HG02588 (cell line): ENCODE data around the gene KATNIP.
A peak's percentile ranks its signal among the peaks of the same experiment; 100 is the strongest.
"Not testable (repeated sequence)": the region's sequence is repeated elsewhere in the genome, so short reads cannot be mapped to it uniquely, and the experiment has no call there.

Experiments used
- ATAC-seq: cut with Tn5 transposase; IDR thresholded peaks from one replicate; pipeline ENCODE4 v1.9.1; 2021; ENCODE audit warnings: mild to moderate bottlenecking, moderate library complexity; ENCODE audit not compliant: unreplicated experiment

The KATNIP gene

DNA sequence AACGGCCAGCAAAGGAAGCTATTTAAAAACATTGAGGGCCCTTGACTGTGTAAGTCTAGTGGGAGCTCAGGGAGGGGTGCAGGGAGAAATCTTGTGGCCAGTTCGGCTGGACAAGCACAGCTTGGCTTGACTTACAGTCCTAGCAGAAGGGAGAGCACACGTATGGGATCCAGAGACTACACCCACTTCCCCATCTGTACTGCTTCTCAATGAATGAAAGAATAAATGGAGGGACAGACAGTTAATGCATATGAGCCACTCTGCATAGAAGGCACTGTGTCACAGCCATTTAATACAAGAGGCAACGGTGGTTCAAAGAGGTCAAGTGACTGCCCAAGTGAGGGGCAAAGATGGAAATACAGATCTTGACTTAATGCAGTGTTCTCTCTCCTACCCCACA, 15.7 kb upstream of the KATNIP start:
- ATAC-seq: no peak

GRCh38 chr16:27538528-27538927, 11.4 kb upstream of the KATNIP start:
- ATAC-seq: no peak

DNA sequence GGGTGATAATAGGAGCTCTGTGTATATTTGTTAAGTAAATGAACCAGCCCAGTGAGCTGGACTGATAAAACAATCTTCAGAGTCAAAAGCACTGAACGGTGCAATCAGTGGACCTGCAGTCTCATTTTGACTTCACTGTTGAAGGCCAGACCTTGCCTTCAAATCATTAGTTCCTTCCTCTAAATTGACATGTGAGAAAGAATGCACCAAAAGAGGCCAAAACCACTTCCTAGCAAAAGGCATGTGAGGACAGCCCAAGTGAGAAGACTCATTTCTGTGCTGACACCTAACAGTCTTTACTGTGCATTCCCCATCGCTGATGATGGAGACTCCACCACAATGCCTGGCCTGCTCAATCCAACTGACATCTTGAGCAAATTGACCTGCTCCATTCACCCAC, 10.8 kb upstream of the KATNIP start:
- no peak for ATAC-seq

DNA sequence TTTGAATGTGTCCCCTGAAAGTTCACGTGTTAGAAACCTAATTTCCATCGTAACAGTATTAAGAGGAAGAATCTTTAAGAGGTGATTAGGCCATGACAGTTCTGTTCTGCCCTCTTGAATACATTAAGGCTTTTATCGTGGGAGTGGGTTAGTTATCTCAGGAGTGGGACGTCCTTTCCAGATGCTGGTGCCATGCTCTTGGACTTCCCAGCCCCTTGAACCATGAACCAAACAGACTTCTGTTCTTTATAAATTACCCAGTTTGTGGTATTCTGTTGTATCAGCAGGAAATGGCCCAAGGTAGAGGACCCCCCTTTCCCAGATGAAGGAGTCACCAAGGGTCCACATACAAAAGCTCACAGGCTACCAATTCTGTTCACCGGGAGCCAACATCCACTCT, 10.3 kb upstream of the KATNIP start:
- no peak for ATAC-seq

- ATAC-seq: no peak
Observed at GRCh38 chr16:27543801-27544200, 6.1 kb upstream of the KATNIP start.

DNA sequence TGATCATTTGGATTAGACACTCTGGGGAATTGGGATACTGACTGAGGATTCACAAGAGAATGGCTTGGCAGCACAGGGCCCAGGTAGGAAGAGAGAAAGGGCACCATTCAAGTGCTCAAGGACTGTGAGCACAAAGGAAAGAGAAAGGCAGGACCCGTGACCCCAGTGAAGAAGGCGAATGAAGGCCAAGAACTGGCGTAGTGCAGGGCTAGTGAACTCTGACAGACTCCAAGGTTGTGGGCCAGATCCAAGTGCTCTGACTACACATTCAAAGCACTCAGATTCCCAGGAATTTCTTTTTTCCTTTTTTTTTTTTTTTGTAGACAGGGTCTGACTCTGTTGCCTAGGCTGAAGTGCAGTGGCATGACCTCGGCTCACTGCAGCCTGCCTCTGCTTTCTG, 5.3 kb upstream of the KATNIP start:
- no peak for ATAC-seq

DNA sequence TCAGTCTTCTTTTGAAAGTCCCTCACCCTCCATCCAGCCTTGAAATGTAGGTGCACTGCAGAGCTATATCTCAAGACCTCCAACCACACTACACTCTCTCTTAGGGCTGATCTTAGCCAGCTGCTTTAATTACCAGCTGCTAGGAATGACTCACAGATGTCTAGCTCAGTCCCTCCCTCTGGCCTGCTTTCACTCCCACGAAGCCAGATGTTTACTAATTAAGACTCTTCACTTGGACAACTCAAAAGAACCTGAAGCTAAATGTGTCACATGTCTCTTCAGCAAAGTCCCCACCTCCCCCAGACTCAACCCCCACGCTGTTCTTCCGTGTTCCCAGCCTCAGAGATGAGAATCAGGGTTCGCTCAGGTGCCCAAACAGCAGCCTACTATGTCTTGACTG, 2.8 kb upstream of the KATNIP start:
- ATAC-seq: no peak

DNA sequence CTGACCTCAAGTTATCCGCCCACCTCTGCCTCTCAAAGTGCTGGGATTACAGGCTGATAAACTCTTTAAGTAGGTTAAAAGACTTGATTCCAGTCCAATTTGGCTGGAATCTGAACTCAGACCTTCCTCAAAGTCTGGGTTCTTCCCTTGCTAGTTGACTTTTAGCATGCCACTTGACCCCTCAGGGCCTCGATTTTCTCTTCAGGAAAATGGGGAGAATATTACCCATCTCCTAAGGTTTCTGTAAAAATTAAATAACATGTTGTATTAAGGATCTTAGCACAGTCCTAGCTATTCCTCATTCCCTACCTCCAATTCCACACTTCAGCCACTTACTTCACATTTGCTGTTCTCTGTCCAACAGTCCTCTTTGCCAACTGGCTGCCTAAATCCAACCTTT, 2.1 kb upstream of the KATNIP start:
- no peak for ATAC-seq

DNA sequence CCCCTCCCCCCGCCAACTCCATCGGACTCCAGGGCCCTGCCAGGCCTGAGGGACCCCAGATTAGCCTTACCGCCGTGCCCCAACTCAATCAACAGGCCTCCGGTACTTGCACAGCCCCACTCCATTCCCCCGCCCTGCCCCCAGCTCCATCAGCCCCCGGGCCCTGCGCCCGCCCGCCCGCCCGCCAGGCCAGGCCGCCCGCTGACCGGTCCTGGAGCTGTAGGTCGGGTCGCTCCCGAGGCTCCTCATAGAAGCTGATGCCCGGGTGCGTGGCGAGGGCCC, 539 bp upstream of the KATNIP start:
- peak; percentile 21 for ATAC-seq

DNA sequence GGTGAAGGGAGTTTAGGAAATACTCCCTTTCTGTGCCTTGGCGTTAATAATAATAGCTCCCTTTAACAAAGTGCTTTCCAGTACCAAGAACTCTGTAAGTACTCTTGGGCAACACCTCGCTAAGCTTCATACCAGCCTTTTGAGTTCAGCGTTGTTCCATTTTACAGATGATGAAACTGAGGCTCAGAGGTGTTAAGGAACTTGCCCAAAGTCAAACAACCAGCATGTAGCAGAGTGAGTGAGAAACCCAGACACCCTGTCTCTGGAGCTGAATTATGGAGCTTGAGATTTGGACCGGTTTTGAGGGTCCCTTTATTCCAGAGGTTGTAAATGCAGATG, 607 bp downstream of the KATNIP start:
- no peak for ATAC-seq

- ATAC-seq: no peak
Observed at GRCh38 chr16:27551036-27551435, 1.1 kb downstream of the KATNIP start.

GRCh38 chr16:27556471-27556870, 6.5 kb downstream of the KATNIP start:
- no peak for ATAC-seq

DNA sequence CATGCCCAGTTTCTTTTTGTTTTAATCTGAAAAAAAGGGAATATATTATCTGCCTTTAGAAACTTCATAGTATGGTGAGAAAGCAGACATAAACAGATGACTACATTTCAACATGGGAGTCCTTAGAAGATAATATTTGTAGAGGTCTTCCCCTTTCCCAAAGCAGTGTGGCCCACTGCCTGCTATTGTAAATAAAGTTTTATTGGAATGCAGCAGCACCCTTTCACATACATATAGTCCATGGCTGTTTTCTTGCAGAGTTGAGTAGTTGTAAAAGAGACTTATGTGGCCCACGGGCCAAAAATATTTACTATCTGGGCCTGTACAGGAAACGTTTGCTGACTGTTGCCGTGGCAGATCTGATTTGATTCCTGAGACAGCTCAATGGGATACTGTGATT, 8.5 kb downstream of the KATNIP start:
- ATAC-seq: no peak

GRCh38 chr16:27558932-27559331, 9.0 kb downstream of the KATNIP start:
- no peak for ATAC-seq

GRCh38 chr16:27561216-27561615, 11.3 kb downstream of the KATNIP start:
- no peak for ATAC-seq

- ATAC-seq: no peak
Observed at GRCh38 chr16:27564224-27564623, 14.3 kb downstream of the KATNIP start.

DNA sequence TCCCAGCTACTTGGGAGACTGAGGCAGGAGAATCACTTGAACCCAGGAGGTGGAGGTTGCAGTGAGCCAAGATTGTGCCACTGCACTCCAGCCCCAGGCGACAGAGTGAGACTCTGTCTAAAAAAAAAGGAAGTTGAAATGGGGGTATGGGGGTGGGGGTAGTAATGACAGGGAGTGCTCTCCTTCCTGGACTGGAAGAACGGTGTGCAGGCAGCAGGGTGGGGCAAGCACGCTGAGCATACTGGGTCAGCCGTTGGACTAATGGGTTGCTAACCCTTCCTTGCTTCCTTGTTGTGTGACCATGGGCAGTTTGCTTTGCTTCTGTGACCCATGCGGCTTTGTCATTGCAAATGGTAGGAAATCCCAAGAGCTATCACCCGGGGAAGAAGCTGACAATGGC, 16.5 kb downstream of the KATNIP start:
- ATAC-seq: no peak

DNA sequence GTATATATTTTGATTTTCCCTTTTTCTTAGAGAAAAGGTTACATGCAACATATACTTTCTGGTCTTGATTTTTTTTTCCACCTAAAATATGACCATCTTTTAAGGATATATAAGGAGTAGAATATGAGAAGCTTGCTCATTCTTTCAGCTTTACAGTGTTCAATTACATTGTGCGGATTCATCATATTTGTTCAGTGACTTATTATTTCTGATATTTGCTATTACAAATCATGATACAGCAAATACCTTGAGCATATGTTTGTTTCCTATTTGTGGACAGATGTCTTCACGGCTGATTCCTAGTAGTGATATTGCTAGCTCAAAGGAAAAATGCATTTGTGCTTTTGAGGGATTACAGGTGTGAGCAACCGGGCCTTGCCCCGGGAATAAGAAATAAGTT, 18.1 kb downstream of the KATNIP start:
- ATAC-seq: no peak

DNA sequence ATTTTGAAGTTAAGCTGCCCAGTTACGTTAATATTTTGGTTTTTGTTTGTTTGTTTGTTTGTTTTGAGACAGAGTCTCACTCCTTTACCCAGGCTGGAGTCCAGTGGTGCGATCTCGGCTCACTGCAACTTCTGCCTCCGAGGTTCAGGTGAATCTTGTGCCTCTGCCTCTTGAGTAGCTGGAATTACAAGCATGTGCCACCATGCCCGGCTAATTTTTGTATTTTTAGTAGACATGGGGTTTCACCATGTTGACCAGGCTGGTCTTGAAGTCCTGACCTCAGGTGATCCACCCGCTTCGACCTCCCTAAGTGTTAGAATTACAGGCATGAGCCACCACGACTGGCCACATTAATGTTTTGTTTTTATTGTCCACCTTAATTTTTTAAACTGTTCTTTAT, 21.0 kb downstream of the KATNIP start:
- ATAC-seq: not testable (repeated sequence)

DNA sequence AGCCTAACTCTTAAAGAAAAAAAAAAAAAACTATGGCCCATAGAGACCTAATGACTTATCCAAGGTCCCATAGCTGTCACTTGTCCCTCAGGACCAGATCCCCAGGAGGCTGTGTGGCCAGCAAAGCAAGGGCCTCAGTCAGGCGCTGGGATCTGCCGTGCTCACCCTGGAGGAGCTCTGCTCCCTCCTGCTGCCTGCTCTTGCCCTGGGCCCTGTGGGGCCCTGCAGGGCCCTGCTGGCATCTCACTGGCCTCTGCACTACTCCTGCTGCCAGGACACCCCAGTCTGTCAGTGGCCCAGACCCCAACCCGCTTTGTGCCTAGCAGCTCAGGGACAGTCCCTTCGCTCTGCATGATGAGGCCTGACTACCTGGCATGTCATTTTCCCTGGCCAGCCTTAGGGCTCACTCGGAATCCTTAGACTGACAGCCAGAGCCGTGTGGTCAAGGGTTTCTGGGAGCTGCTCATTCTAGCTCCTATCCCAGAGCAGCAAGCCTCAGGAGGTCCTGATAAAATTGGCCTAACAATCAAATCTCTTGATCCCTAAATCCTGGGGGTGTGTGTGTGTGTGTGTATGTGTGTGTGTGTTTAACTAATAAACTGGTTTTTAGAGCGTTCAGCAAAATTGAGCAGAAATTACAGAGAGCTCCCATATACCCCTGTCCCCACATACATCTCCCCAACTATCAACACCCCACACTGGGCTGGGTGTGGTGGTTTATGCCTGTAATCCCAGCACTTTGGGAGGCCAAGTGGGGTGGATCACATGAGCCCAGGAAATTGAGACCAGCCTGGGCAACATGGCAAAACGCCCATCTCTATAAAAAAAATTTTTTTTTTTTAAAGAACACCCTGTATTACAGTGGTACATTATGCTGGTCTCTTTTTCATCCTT, 21.7 kb downstream of the KATNIP start:
- ATAC-seq: no peak

GRCh38 chr16:27572711-27573110, 22.8 kb downstream of the KATNIP start:
- no peak for ATAC-seq

- no peak for ATAC-seq
Observed at GRCh38 chr16:27576729-27577128, 26.8 kb downstream of the KATNIP start.
